Upper lobe of left lung (tissue), 6 donors: ENCODE results near the gene MAK. TPM values are rescaled to one million over a fixed set of nuclear protein-coding genes. Genes with fewer than 3 reads are reported as not detected.

Experiments used
- ATAC-seq, 2 donors: fragments of 200-7000 bp; cut with Tn5 transposase; one replicate each; pipeline ENCODE4 v1.9.1; 2022; ENCODE audit warnings: mild to moderate bottlenecking in 2 of 2, moderate library complexity in 2 of 2; ENCODE audit not compliant: low FRiP score in 2 of 2
- DNase-seq, 2 donors: peaks; one replicate each; pipeline ENCODE4 v3.0.0-alpha.2; 2019 to 2020
- H3K27ac ChIP-seq, 4 donors: fragments of 200-600 bp; sonication (generic); one replicate each; pipeline ENCODE4 v1.5.1; 2016 to 2019
- H3K27me3 ChIP-seq, 4 donors: fragments of 200-600 bp; sonication (generic); one replicate each; pipeline ENCODE4 v1.5.1; 2017 to 2019
- H3K36me3 ChIP-seq, 4 donors: fragments of 200-600 bp; sonication (generic); one replicate each; pipeline ENCODE4 v1.5.1; 2016 to 2019
- H3K4me1 ChIP-seq, 4 donors: fragments of 200-600 bp; sonication (generic); one replicate each; pipeline ENCODE4 v1.5.1; 2018 to 2019
- H3K4me3 ChIP-seq, 4 donors: fragments of 200-600 bp; sonication (generic); one replicate each; pipeline ENCODE4 v1.5.1; 2017 to 2019; ENCODE audit warnings: mild to moderate bottlenecking in 2 of 4, moderate library complexity in 1 of 4
- H3K9me3 ChIP-seq, 4 donors: fragments of 200-600 bp; sonication (generic); one replicate each; pipeline ENCODE4 v1.5.1; 2018 to 2019
- CTCF ChIP-seq, 6 experiments: fragments of 450-650 bp in 4 of 6; fragments of 200-600 bp in 2 of 6; sonication (generic) in 2 of 6; IDR thresholded peaks; one replicate each; pipeline ENCODE4 v1.5.1; 2016 to 2019; ENCODE audit warnings: antibody characterized with exemption in 6 of 6
- EP300 ChIP-seq, 4 donors: sonication (generic); formaldehyde crosslinking; IDR thresholded peaks; one replicate each; pipeline ENCODE4 v1.5.1; 2017; ENCODE audit warnings: antibody characterized with exemption in 4 of 4, control low read depth in 2 of 4
- POLR2A ChIP-seq, 4 donors: fragments of 450-650 bp; IDR thresholded peaks; one replicate each; pipeline ENCODE4 v1.5.1; 2016 to 2017; ENCODE audit warnings: antibody characterized with exemption in 4 of 4, mild to moderate bottlenecking in 2 of 4
- POLR2AphosphoS5 ChIP-seq, 2 donors: sonication (generic); formaldehyde crosslinking; IDR thresholded peaks; one replicate each; pipeline ENCODE4 v1.5.1; 2017; ENCODE audit warnings: antibody characterized with exemption in 2 of 2
- WGBS, 2 donors: methylation state at CpG; one replicate each; pipeline ENCODE4 v1.1.5; 2017 to 2018; 5-methylcytosine and 5-hydroxymethylcytosine counted together
- total RNA-seq, 6 donors: library from RNA; depleted of rRNA in 4 of 6; stranded (reverse); fragments of >200 nt in 4 of 6; gene quantifications; one replicate each; pipeline versions ENCODE4 v1.1.0 to v1.2.1, GENCODE V29; 2016 to 2021
- donor health status: DM: no; HTN: no; CAD: no; lungs with moderate emphysema.
- donor health status: DM: no; HTN: yes; CAD: no; lungs with severe emphysema.

Gene MAK
- total RNA-seq, 6 donors from 2014 or later = 0.57 to 5.3 (median 1.8) TPM; not detected in 1

- peak; percentile 88 to 90 for ATAC-seq
- Histone ChIP-seq H3K36me3 (no peaks in the 10 kb centered on the region), H3K9me3 (no peaks in the 10 kb centered on the region), H3K4me3 (no peak overlapping the region), H3K27ac (no peak overlapping the region), H3K27me3 (no peaks in the 10 kb centered on the region), H3K4me1 (no peaks in the 10 kb centered on the region)
- DNase-seq = peak in 1 of 2 donors; percentile 67
- TF ChIP-seq EP300 (IDR thresholded peaks at IDR 0.05) (no peak), CTCF (IDR thresholded peaks at IDR 0.05) (peak; percentile 76 to 97 (median 82))
- 38 to 40% methylated on average over 2 of the region's 2 CpGs for WGBS, 2 donors
Measured at GRCh38 chr6:10801224-10801848, 37.0 kb downstream of the MAK start.

GRCh38 chr6:10800810-10801209, 37.5 kb downstream of the MAK start:
- 63 to 64% methylated on average over 3 of the region's 3 CpGs for WGBS, 2 donors
- H3K27ac ChIP-seq = no peak overlapping the region
- no peak overlapping the region for H3K4me3 ChIP-seq
- no peak for TF ChIP-seq POLR2AphosphoS5 (IDR thresholded peaks at IDR 0.05)
- no peak for TF ChIP-seq POLR2A (IDR thresholded peaks at IDR 0.05)
- no peak for TF ChIP-seq CTCF (IDR thresholded peaks at IDR 0.05)
- no peak for TF ChIP-seq EP300 (IDR thresholded peaks at IDR 0.05)
- no peaks in the 10 kb centered on the region for H3K27me3 ChIP-seq
- no peaks in the 10 kb centered on the region for H3K9me3 ChIP-seq
- ATAC-seq (no peak), DNase-seq (no peak)
- H3K36me3 ChIP-seq = no peaks in the 10 kb centered on the region
- no peaks in the 10 kb centered on the region for H3K4me1 ChIP-seq

- DNase-seq = no peak
- WGBS, 2 donors = 69 to 81% methylated on average over 3 of the region's 3 CpGs
Measured at GRCh38 chr6:10794239-10794638, 44.1 kb downstream of the MAK start.

GRCh38 chr6:10793695-10794094, 44.6 kb downstream of the MAK start:
- Histone ChIP-seq H3K4me1 (no peaks in the 10 kb centered on the region), H3K27ac (no peak overlapping the region)
- WGBS, 2 donors = 75 to 80% methylated on average over 6 of the region's 6 CpGs

More at GRCh38 chr6:10794239-10794638, 44.1 kb downstream of the MAK start:
- Histone ChIP-seq H3K4me3 (no peak overlapping the region), H3K27me3 (no peaks in the 10 kb centered on the region), H3K4me1 (no peaks in the 10 kb centered on the region), H3K27ac (no peak overlapping the region), H3K9me3 (no peaks in the 10 kb centered on the region), H3K36me3 (peaks cover 0 to 6% (median 1%) of the 10 kb centered on the region in 4 donors)
- no peak for ATAC-seq
- TF ChIP-seq CTCF (IDR thresholded peaks at IDR 0.05) (no peak), POLR2AphosphoS5 (IDR thresholded peaks at IDR 0.05) (no peak), EP300 (IDR thresholded peaks at IDR 0.05) (no peak), POLR2A (IDR thresholded peaks at IDR 0.05) (no peak)

More at GRCh38 chr6:10793695-10794094, 44.6 kb downstream of the MAK start:
- DNase-seq (no peak), ATAC-seq (no peak)
- no peak overlapping the region for H3K4me3 ChIP-seq
- peaks cover 0 to 6% (median 3%) of the 10 kb centered on the region in 4 donors for H3K36me3 ChIP-seq
- H3K27me3 ChIP-seq = no peaks in the 10 kb centered on the region
- H3K9me3 ChIP-seq = no peaks in the 10 kb centered on the region
- TF ChIP-seq POLR2AphosphoS5 (IDR thresholded peaks at IDR 0.05) (no peak), CTCF (IDR thresholded peaks at IDR 0.05) (no peak), EP300 (IDR thresholded peaks at IDR 0.05) (no peak), POLR2A (IDR thresholded peaks at IDR 0.05) (no peak)
